HG03354 (cell line): Measurements from ENCODE around the gene BUB3.

Experiments used
- ATAC-seq: cut with Tn5 transposase; IDR thresholded peaks from one replicate; pipeline ENCODE4 v1.9.1; 2021; ENCODE audit warnings: mild to moderate bottlenecking; ENCODE audit not compliant: unreplicated experiment, poor library complexity, severe bottlenecking

Gene BUB3

GRCh38 chr10:123191886-123192285 lies 37.7 kb downstream of the BUB3 start:
- ATAC-seq, result no peak

- no peak for ATAC-seq
These were observed 39.9 kb downstream of the BUB3 start for GRCh38 chr10:123194056-123194455.

GRCh38 chr10:123200531-123200930 lies 46.3 kb downstream of the BUB3 start:
- no peak for ATAC-seq

- no peak for ATAC-seq
These were observed 48.3 kb downstream of the BUB3 start for GRCh38 chr10:123202506-123202905.

- no peak for ATAC-seq
These were observed 49.4 kb downstream of the BUB3 start for GRCh38 chr10:123203393-123204126.

DNA sequence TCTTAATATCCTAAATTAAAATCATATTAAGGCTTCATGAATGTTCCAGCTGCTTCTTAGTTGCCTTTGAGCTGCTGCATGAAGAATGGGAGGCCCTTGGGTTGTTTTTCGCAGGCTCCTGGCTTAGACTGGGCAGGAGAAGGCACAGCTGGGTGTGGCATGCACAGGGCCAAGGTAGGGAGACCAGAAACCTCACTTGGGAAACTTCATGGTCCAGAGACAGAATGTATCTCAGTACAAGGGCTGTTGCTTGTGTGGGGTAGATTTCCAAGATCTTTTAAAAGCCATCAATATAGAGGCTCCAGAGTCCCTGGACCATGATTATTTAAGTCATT lies 49.9 kb downstream of the BUB3 start:
- ATAC-seq, result no peak

- no peak for ATAC-seq
These were observed 50.8 kb downstream of the BUB3 start for GRCh38 chr10:123205041-123205440.

- no peak for ATAC-seq
These were observed 57.9 kb downstream of the BUB3 start for GRCh38 chr10:123212063-123212462.

GRCh38 chr10:123212640-123213039 lies 58.4 kb downstream of the BUB3 start:
- ATAC-seq, result no peak

DNA sequence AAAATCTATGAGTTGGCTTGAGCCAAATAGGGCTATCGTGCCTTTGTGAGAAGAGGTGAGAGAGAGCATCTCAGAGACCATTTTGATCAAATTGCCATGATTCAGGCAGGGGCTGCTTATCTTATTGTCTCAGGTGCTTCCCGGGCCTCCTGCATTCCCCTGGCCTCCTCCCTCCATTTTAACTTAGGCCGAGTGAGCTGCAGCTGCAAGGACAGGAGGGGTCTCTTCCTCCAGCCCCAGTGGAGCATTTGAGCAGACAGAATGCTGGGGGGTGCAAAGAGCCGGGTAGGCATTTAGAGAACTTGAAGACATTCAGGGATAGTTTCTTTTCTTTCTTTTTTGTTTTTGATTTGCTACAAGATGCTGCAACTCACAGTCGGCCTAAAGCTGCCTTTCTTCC lies 59.0 kb downstream of the BUB3 start:
- no peak for ATAC-seq
